IMR-90 (cell line): ENCODE data around the gene CLEC3B. TPM values are rescaled to one million over a fixed set of nuclear protein-coding genes. Genes with fewer than 3 reads are reported as not detected.

Experiments used
- ATAC-seq: fragments of 200-7000 bp; cut with Tn5 transposase; 2 replicates; pipeline ENCODE4 v1.9.1; 2020; ENCODE audit warnings: low read depth, mild to moderate bottlenecking, moderate library complexity
- BruUV-seq: library from RNA; stranded (reverse); fragments of 400-500 nt; replicated peaks from 2 replicates; lab custom pipeline; 2021; lab: Mats Ljungman, UMichigan
- CTCF ChIA-PET: fragments of 300-600 bp; formaldehyde crosslinking; extraction: SDS; loops from one replicate; lab custom pipeline; 2021; ENCODE audit warnings: antibody characterized with exemption; lab: Yijun Ruan, JAX
- POLR2A ChIA-PET: fragments of 300-600 bp; sonication (Branson Sonifier 250); formaldehyde crosslinking; loops from one replicate; lab custom pipeline; 2022; ENCODE audit warnings: antibody characterized with exemption; ENCODE audit not compliant: unreplicated experiment; lab: Charles Lee
- DNase-seq: peaks from one replicate; pipeline ENCODE4 v3.0.0; 2013
- H2AFZ ChIP-seq: replicated peaks from 2 replicates; pipeline ENCODE3; 2013; ENCODE audit warnings: low read length, mild to moderate bottlenecking; ENCODE audit not compliant: poor library complexity
- H2AK5ac ChIP-seq: 2 replicates; pipeline ENCODE4 v1.6.1; 2013; ENCODE audit warnings: low read depth, low read length, inconsistent platforms
- H2AK9ac ChIP-seq: replicated peaks from 2 replicates; pipeline ENCODE3; 2013; ENCODE audit warnings: mild to moderate bottlenecking, low read depth, low read length, moderate library complexity; ENCODE audit not compliant: poor library complexity
- H2BK120ac ChIP-seq: 2 replicates; pipeline ENCODE4 v1.6.1; 2013; ENCODE audit warnings: low read depth, low read length, inconsistent platforms
- H2BK15ac ChIP-seq: 3 replicates; pipeline ENCODE4 v1.6.1; 2013; ENCODE audit warnings: low read depth, low read length, inconsistent platforms
- H2BK20ac ChIP-seq: 2 replicates; pipeline ENCODE4 v1.6.1; 2013; ENCODE audit warnings: low read depth, mild to moderate bottlenecking, inconsistent platforms, low read length, moderate library complexity
- H2BK5ac ChIP-seq: 2 replicates; pipeline ENCODE4 v1.6.1; 2013; ENCODE audit warnings: mild to moderate bottlenecking, low read depth, low read length, inconsistent platforms; ENCODE audit not compliant: poor library complexity, severe bottlenecking
- H3K14ac ChIP-seq: replicated peaks from 2 replicates; pipeline ENCODE4 v1.6.1; 2013; ENCODE audit warnings: low read depth, low read length, inconsistent platforms
- H3K18ac ChIP-seq: 2 replicates; pipeline ENCODE4 v1.6.1; 2013; ENCODE audit warnings: low read depth, low read length, control low read depth
- H3K23ac ChIP-seq: 2 replicates; pipeline ENCODE4 v1.6.1; 2013; ENCODE audit warnings: low read depth, low read length, inconsistent platforms
- H3K27ac ChIP-seq: 2 replicates; pipeline ENCODE4 v1.5.1; 2013; ENCODE audit warnings: mild to moderate bottlenecking, control low read depth, low read length; ENCODE audit not compliant: insufficient read depth
- H3K27me3 ChIP-seq: 2 replicates; pipeline ENCODE4 v1.6.1; 2013; ENCODE audit warnings: low read length; ENCODE audit not compliant: control insufficient read depth, insufficient read depth
- H3K36me3 ChIP-seq: 2 replicates; pipeline ENCODE4 v1.6.1; 2013; ENCODE audit warnings: low read length, mixed read lengths; ENCODE audit not compliant: control insufficient read depth, insufficient read depth
- H3K4ac ChIP-seq: 2 replicates; pipeline ENCODE4 v1.6.1; 2013; ENCODE audit warnings: low read depth, low read length, inconsistent platforms
- H3K4me1 ChIP-seq: 2 replicates; pipeline ENCODE4 v1.6.1; 2013; ENCODE audit warnings: low read length, mixed read lengths; ENCODE audit not compliant: control insufficient read depth, insufficient read depth
- H3K4me2 ChIP-seq: 2 replicates; pipeline ENCODE4 v1.6.1; 2013; ENCODE audit warnings: low read depth, mild to moderate bottlenecking, control low read depth, low read length, moderate library complexity
- H3K4me3 ChIP-seq: 2 replicates; pipeline ENCODE4 v1.5.1; 2013; ENCODE audit warnings: low read depth, mild to moderate bottlenecking, control low read depth, low read length, moderate library complexity; ENCODE audit not compliant: insufficient read depth
- H3K56ac ChIP-seq: 2 replicates; pipeline ENCODE4 v1.6.1; 2013; ENCODE audit warnings: low read length, inconsistent platforms; ENCODE audit not compliant: insufficient read depth; ENCODE audit errors: extremely low read depth
- H3K79me1 ChIP-seq, 2 experiments: 2 replicates each; pipeline ENCODE4 v1.6.1; 2013; ENCODE audit warnings: low read length in 2 of 2, inconsistent platforms in 1 of 2, low read depth in 1 of 2
- H3K9ac ChIP-seq: 2 replicates; pipeline ENCODE4 v1.6.1; 2013; ENCODE audit warnings: low read depth, low read length, control low read depth
- H3K9me1 ChIP-seq: 2 replicates; pipeline ENCODE4 v1.6.1; 2013; ENCODE audit warnings: low read length, inconsistent platforms; ENCODE audit not compliant: insufficient read depth
- H3K9me3 ChIP-seq: 2 replicates; pipeline ENCODE4 v1.6.1; 2013; ENCODE audit warnings: low read length; ENCODE audit not compliant: control insufficient read depth, insufficient read depth
- H4K20me1 ChIP-seq: 2 replicates; pipeline ENCODE4 v1.6.1; 2013; ENCODE audit warnings: low read length, inconsistent platforms; ENCODE audit not compliant: insufficient read depth
- H4K5ac ChIP-seq: 2 replicates; pipeline ENCODE4 v1.6.1; 2013; ENCODE audit warnings: mild to moderate bottlenecking, low read depth, low read length, control low read depth
- H4K8ac ChIP-seq, 2 experiments: 2 replicates each; pipeline ENCODE4 v1.6.1; 2013; ENCODE audit warnings: low read depth in 2 of 2, low read length in 2 of 2, control low read depth in 1 of 2, inconsistent platforms in 1 of 2
- H4K91ac ChIP-seq: 2 replicates; pipeline ENCODE4 v1.6.1; 2013; ENCODE audit warnings: low read depth, low read length, inconsistent platforms; ENCODE audit not compliant: insufficient read depth
- FOS ChIP-seq: fragments of 150-350 bp; IDR thresholded peaks from 2 replicates; pipeline ENCODE4 v1.6.1; 2016; ENCODE audit warnings: low read depth, low read length
- MAFK ChIP-seq: IDR thresholded peaks from 2 replicates; pipeline ENCODE4 v1.6.1; 2012; ENCODE audit warnings: low read depth, low read length, improper control_type of control experiment
- MAZ ChIP-seq: IDR thresholded peaks from 2 replicates; pipeline ENCODE4 v1.6.1; 2012; ENCODE audit warnings: low read depth, mild to moderate bottlenecking, low read length, improper control_type of control experiment, moderate library complexity, borderline replicate concordance
- WGBS, 2 experiments: methylation state at CpG; one replicate each; pipeline versions ENCODE4 v1.1.5 to v1.1.7; 2013; ENCODE audit warnings: missing lambda C conversion rate in 2 of 2; ENCODE audit not compliant: insufficient read length in 1 of 2; ENCODE audit errors: extremely low coverage in 2 of 2; 5-methylcytosine and 5-hydroxymethylcytosine counted together
- dilution Hi-C: fragments of 300-500 bp; cut with HindIII; formaldehyde crosslinking; loops from one replicate; pipeline ENCODE4 v1.14.3; 2018; ENCODE audit warnings: low sequenced_read_pairs; ENCODE audit not compliant: unreplicated experiment
- in situ Hi-C: fragments of 300-500 bp; cut with MboI; formaldehyde crosslinking; loops from 3 replicates; pipeline ENCODE4 v1.14.3; 2019; ENCODE audit warnings: low sequenced_read_pairs, inconsistent platforms, mixed read lengths
- intact Hi-C: fragments of 100-400 bp; cut with micrococcal nuclease; formaldehyde crosslinking; loops from 2 replicates; pipeline ENCODE4 v1.10.0; 2022
- polyA plus RNA-seq, 3 experiments: library from polyadenylated mRNA; depleted of rRNA; stranded (reverse); fragments of >200 nt; gene quantifications; 2 replicates each; pipeline ENCODE4 v1.2.3, GENCODE V29; 2012; ENCODE audit warnings: low replicate concordance in 1 of 3
- total RNA-seq: library from RNA; depleted of rRNA; stranded (reverse); fragments of >200 nt; gene quantifications from 2 replicates; pipeline ENCODE4 v1.2.3, GENCODE V29; 2012

The CLEC3B gene
- total and polyA plus RNA-seq, 2 of the 4 experiments (the other 2 are of a cell fraction): 3.6 to 13.2 TPM

DNA sequence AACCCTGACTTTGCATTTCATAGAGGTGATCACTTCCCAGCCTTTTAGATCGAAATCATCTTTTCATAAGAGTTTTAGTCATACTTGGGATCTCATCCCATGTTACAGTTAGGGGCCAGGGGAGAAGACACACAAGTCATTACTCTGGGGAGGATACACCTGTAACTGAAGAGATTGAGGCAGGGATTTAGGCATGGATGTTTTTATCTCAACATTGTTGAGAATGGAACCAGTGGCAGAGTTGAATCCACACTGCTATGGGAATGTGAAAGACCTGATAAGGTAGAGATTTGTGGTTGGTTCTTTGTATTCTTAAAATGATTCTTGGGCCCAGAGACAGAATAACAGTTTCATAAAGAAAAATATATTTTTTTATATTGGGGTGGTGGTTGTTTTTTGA is 16.2 kb upstream of the CLEC3B start:
- Histone ChIP-seq H2BK20ac (peak overlapping the region; percentile 87; the same call in 1 of the 2 replicates), H3K9me3 (no peaks in the 10 kb centered on the region), H3K14ac (no peak overlapping the region), H3K9ac (no peak overlapping the region), H3K18ac (no peak overlapping the region), H3K9me1 (peaks cover 33% of the 10 kb centered on the region), H4K20me1 (peaks cover 5% of the 10 kb centered on the region), H3K4me2 (no peak overlapping the region), H2AFZ (no peak overlapping the region), H3K36me3 (peaks cover 11% of the 10 kb centered on the region), H3K4me1 (peaks cover 30% of the 10 kb centered on the region), H3K4me3 (no peak overlapping the region), H4K91ac (0 out of 2 replicates have a peak overlapping the region, but pooled peaks have one; percentile 28), H3K27ac (no peak overlapping the region), H3K23ac (no peak overlapping the region), H2AK9ac (no peak overlapping the region), H3K56ac (0 out of 2 replicates have a peak overlapping the region, but pooled peaks have one; percentile 3), H3K79me1 (peaks cover 0 to 31% of the 10 kb centered on the region in 2 experiments; a peak in 2 of 4 replicates), H2BK5ac (no peak overlapping the region), H2AK5ac (peak overlapping the region; percentile 71; the same call in 1 of the 2 replicates), H2BK15ac (peak overlapping the region; percentile 42; the same call in 1 of the 3 replicates), H3K4ac (peak overlapping the region; percentile 86; the same call in 1 of the 2 replicates), H4K5ac (no peak overlapping the region), H3K27me3 (no peaks in the 10 kb centered on the region), H2BK120ac (peak overlapping the region; percentile 37; the same call in 1 of the 2 replicates), H4K8ac (no peak overlapping the region)
- no TSS peak for BruUV-seq
- in situ Hi-C loops (no loop called here), dilution Hi-C loops (no loop called here), intact Hi-C loops (no loop called here)
- WGBS, 2 experiments: no CpG with 5 or more reads among the region's 1 CpG
- TF ChIP-seq FOS (no peak), MAFK (no peak), MAZ (no peak)
- POLR2A ChIA-PET: no interaction called here
- CTCF ChIA-PET: no interaction called here
- DNase-seq: no peak
- no peak for ATAC-seq
